Prostate gland (tissue), 2 donors: ENCODE results near the gene SHISA6.

ENCODE experiments used
- CTCF ChIP-seq, 4 experiments: fragments of 200-600 bp in 2 of 4; fragments of 450-650 bp in 2 of 4; sonication (generic) in 2 of 4; IDR thresholded peaks; 1 replicate in 3 of 4; 2 replicates in 1 of 4; pipeline ENCODE4 v1.5.1; 2016 to 2019; ENCODE audit warnings: antibody characterized with exemption in 4 of 4, mild to moderate bottlenecking in 2 of 4, moderate library complexity in 2 of 4
- POLR2AphosphoS5 ChIP-seq: sonication (generic); formaldehyde crosslinking; IDR thresholded peaks from one replicate; pipeline ENCODE4 v1.6.1; 2017; ENCODE audit warnings: antibody characterized with exemption

GRCh38 chr17:11454096-11454495, 213.1 kb downstream of the SHISA6 start:
- TF ChIP-seq CTCF (IDR thresholded peaks at IDR 0.05) (no peak), POLR2AphosphoS5 (no peak)
